GM23338 (cell line): ENCODE data around the gene MAD1L1. TPM values are rescaled to one million over a fixed set of nuclear protein-coding genes. Genes with fewer than 3 reads are reported as not detected.

ENCODE experiments used
- ATAC-seq: fragments of 200-7000 bp; cut with Tn5 transposase; 3 replicates; pipeline ENCODE4 v1.9.1; 2020
- DNase-seq: peaks from one replicate; pipeline ENCODE4 v3.0.0-alpha.2; 2015; ENCODE audit warnings: low spot score
- H2AFZ ChIP-seq: fragments of 200-600 bp; sonication (generic); 2 replicates; pipeline ENCODE4 v1.8.0; 2016; ENCODE audit warnings: antibody characterized with exemption, mild to moderate bottlenecking, moderate library complexity
- H3F3A ChIP-seq: fragments of 200-600 bp; sonication (generic); replicated peaks from 2 replicates; pipeline ENCODE4 v1.8.0; 2017; ENCODE audit warnings: antibody characterized with exemption, mixed run types, low read depth
- H3K27ac ChIP-seq: fragments of 200-600 bp; sonication (generic); 2 replicates; pipeline ENCODE4 v1.6.1; 2016; ENCODE audit warnings: low read depth
- H3K27me3 ChIP-seq: fragments of 200-600 bp; sonication (generic); 2 replicates; pipeline ENCODE4 v1.8.0; 2016; ENCODE audit warnings: mild to moderate bottlenecking, mixed run types, moderate library complexity; ENCODE audit not compliant: insufficient read depth
- H3K36me3 ChIP-seq: fragments of 200-600 bp; sonication (generic); 2 replicates; pipeline ENCODE4 v1.8.0; 2016; ENCODE audit warnings: mild to moderate bottlenecking; ENCODE audit not compliant: insufficient read depth
- H3K4me1 ChIP-seq: fragments of 200-600 bp; sonication (generic); 2 replicates; pipeline ENCODE4 v1.8.0; 2016; ENCODE audit warnings: mild to moderate bottlenecking, moderate library complexity; ENCODE audit not compliant: insufficient read depth
- H3K4me2 ChIP-seq: fragments of 200-600 bp; sonication (generic); 2 replicates; pipeline ENCODE4 v1.7.1; 2017; ENCODE audit warnings: mixed run types
- H3K4me3 ChIP-seq: fragments of 200-600 bp; sonication (generic); 2 replicates; pipeline ENCODE4 v1.6.1; 2016; ENCODE audit warnings: mixed run types
- H3K79me2 ChIP-seq: fragments of 200-600 bp; sonication (generic); replicated peaks from 2 replicates; pipeline ENCODE4 v1.8.0; 2017; ENCODE audit warnings: mild to moderate bottlenecking; ENCODE audit not compliant: insufficient read depth
- H3K9me2 ChIP-seq: fragments of 200-600 bp; sonication (generic); 2 replicates; pipeline ENCODE4 v1.8.0; 2017; ENCODE audit not compliant: insufficient read depth
- H4K20me1 ChIP-seq: fragments of 200-600 bp; sonication (generic); replicated peaks from 2 replicates; pipeline ENCODE4 v1.8.0; 2017; ENCODE audit warnings: mild to moderate bottlenecking; ENCODE audit not compliant: insufficient read depth
- H3K27ac Mint-ChIP-seq: 2 replicates; pipeline ENCODE4 v1.8.0; 2020; ENCODE audit warnings: inconsistent platforms, mild to moderate bottlenecking, moderate library complexity, mixed read lengths
- H3K27me3 Mint-ChIP-seq: 3 replicates; pipeline ENCODE4 v1.8.0; 2022; ENCODE audit warnings: low read depth, mild to moderate bottlenecking, moderate library complexity, mixed read lengths, inconsistent platforms; ENCODE audit not compliant: insufficient read depth, poor library complexity
- H3K36me3 Mint-ChIP-seq: 3 replicates; pipeline ENCODE4 v1.8.0; 2021; ENCODE audit warnings: low read depth, mild to moderate bottlenecking, inconsistent platforms, moderate library complexity, mixed read lengths
- H3K4me1 Mint-ChIP-seq: 3 replicates; pipeline ENCODE4 v1.8.0; 2020; ENCODE audit warnings: mild to moderate bottlenecking, inconsistent platforms, mixed read lengths
- H3K4me3 Mint-ChIP-seq: 3 replicates; pipeline ENCODE4 v1.8.0; 2021; ENCODE audit warnings: moderate library complexity, mild to moderate bottlenecking, inconsistent platforms, mixed read lengths
- H3K9me3 Mint-ChIP-seq: 3 replicates; pipeline ENCODE4 v1.8.0; 2020; ENCODE audit warnings: moderate library complexity, mild to moderate bottlenecking, inconsistent platforms, mixed read lengths
- CREB1 ChIP-seq: fragments of 250-450 bp; sonication (Bioruptor Pico); IDR thresholded peaks from 2 replicates; pipeline ENCODE4 v1.5.0; 2020; ENCODE audit warnings: low read depth, mild to moderate bottlenecking, moderate library complexity
- EZH2 ChIP-seq: fragments of 200-600 bp; sonication (generic); IDR thresholded peaks from one replicate; pipeline ENCODE4 v1.8.0; 2017; ENCODE audit warnings: antibody characterized with exemption, mild to moderate bottlenecking, low read depth; ENCODE audit not compliant: unreplicated experiment
- EZH2phosphoT487 ChIP-seq: fragments of 200-600 bp; sonication (generic); IDR thresholded peaks from one replicate; pipeline ENCODE4 v1.8.1; 2018; ENCODE audit warnings: antibody characterized with exemption; ENCODE audit not compliant: unreplicated experiment
- JUNB ChIP-seq: IDR thresholded peaks from one replicate; pipeline ENCODE4 v1.6.1; 2016; ENCODE audit warnings: antibody characterized with exemption; ENCODE audit not compliant: unreplicated experiment
- NANOG ChIP-seq: IDR thresholded peaks from 2 replicates; pipeline ENCODE4 v1.6.1; 2016; ENCODE audit warnings: antibody characterized with exemption, borderline replicate concordance
- POLR2AphosphoS5 ChIP-seq: IDR thresholded peaks from 2 replicates; pipeline ENCODE4 v1.6.1; 2016; ENCODE audit warnings: antibody characterized with exemption, low read depth
- STAT1 ChIP-seq: IDR thresholded peaks from one replicate; pipeline ENCODE4 v1.6.1; 2016; ENCODE audit warnings: antibody characterized with exemption; ENCODE audit not compliant: unreplicated experiment
- ZNF114 ChIP-seq: fragments of 250-450 bp; sonication (Bioruptor Pico); IDR thresholded peaks from 2 replicates; pipeline ENCODE4 v1.5.0; 2020; ENCODE audit warnings: mild to moderate bottlenecking, moderate library complexity
- ZNF331 ChIP-seq: fragments of 250-450 bp; sonication (Bioruptor Pico); IDR thresholded peaks from 2 replicates; pipeline ENCODE4 v1.5.0; 2020; ENCODE audit warnings: low read depth, mild to moderate bottlenecking, moderate library complexity
- polyA plus RNA-seq: library from polyadenylated mRNA; unstranded; fragments of >200 nt; fragmentation: Nextera tagmentation; extraction: Ambion mirVana; gene quantifications from 2 replicates; pipeline ENCODE4 v1.2.1, GENCODE V29; 2016
- total RNA-seq: library from RNA; depleted of rRNA; stranded (reverse); fragments of >200 nt; shearing (Covaris generic); gene quantifications from 2 replicates; pipeline ENCODE4 v1.2.3, GENCODE V29; 2014
- TF ChIP-seq, protein P1 (sequence below): fragments of 250-450 bp; sonication (Bioruptor Pico); IDR thresholded peaks from 2 replicates; pipeline ENCODE4 v1.5.0; 2020; ENCODE audit warnings: mild to moderate bottlenecking, moderate library complexity
- TF ChIP-seq, protein P2 (sequence below), 2 experiments: fragments of 200-600 bp in 1 of 2; sonication (generic) in 1 of 2; conservative IDR thresholded peaks; 2 replicates each; pipeline versions ENCODE4 v1.5.1 to v1.6.1; 2016 to 2017; ENCODE audit warnings: antibody characterized with exemption in 2 of 2, low read depth in 2 of 2, mild to moderate bottlenecking in 2 of 2, moderate library complexity in 1 of 2
- TF ChIP-seq, protein P3 (sequence below): IDR thresholded peaks from 2 replicates; pipeline ENCODE4 v1.6.1; 2016; ENCODE audit warnings: antibody characterized with exemption
- TF ChIP-seq, protein P4 (sequence below): IDR thresholded peaks from one replicate; pipeline ENCODE4 v1.6.1; 2018; ENCODE audit warnings: antibody characterized with exemption; ENCODE audit not compliant: unreplicated experiment

Gene MAD1L1
- total and polyA plus RNA-seq, 2 experiments from 2014 or later: 40.3 to 59.3 TPM

DNA sequence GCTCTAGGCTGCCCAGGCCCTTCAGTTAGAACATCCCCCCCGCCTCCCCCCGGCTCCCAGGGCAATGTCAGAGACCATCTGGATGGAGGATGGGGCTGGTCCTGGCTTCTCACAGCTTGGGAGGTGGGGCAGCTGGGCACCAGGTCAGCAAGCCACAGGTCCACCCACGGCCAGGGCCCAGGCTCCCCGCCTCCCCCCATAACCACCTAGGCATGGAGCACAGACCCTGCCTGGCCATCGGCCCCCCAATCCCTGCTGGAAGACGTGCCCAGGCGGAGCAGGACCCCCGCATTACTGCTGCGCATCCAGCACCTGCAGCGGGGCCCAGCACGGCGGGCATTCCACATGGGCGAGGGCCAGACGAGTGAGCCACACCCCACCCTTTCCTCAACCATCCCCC lies 393.0 kb downstream of the MAD1L1 start:
- ATAC-seq (no peak), DNase-seq (no peak)
- Mint-ChIP-seq H3K4me3 (no peak overlapping the region), H3K9me3 (no peaks in the 10 kb centered on the region; the same call in 2 of the 3 replicates), H3K27ac (no peak overlapping the region), H3K4me1 (no peaks in the 10 kb centered on the region), H3K27me3 (peaks cover 4% of the 10 kb centered on the region), H3K36me3 (no peaks in the 10 kb centered on the region)
- Histone ChIP-seq H3K9me2 (no peaks in the 10 kb centered on the region), H3K4me1 (no peaks in the 10 kb centered on the region), H3K4me3 (no peak overlapping the region), H3F3A (no peaks in the 10 kb centered on the region), H3K27ac (no peak overlapping the region), H3K27me3 (no peaks in the 10 kb centered on the region), H3K36me3 (no peaks in the 10 kb centered on the region), H2AFZ (no peak overlapping the region), H3K79me2 (no peaks in the 10 kb centered on the region), H3K4me2 (no peak overlapping the region), H4K20me1 (no peaks in the 10 kb centered on the region)
- no peak for TF ChIP-seq POLR2AphosphoS5
- TF ChIP-seq EZH2: no peak
- TF ChIP-seq, protein P1, sequence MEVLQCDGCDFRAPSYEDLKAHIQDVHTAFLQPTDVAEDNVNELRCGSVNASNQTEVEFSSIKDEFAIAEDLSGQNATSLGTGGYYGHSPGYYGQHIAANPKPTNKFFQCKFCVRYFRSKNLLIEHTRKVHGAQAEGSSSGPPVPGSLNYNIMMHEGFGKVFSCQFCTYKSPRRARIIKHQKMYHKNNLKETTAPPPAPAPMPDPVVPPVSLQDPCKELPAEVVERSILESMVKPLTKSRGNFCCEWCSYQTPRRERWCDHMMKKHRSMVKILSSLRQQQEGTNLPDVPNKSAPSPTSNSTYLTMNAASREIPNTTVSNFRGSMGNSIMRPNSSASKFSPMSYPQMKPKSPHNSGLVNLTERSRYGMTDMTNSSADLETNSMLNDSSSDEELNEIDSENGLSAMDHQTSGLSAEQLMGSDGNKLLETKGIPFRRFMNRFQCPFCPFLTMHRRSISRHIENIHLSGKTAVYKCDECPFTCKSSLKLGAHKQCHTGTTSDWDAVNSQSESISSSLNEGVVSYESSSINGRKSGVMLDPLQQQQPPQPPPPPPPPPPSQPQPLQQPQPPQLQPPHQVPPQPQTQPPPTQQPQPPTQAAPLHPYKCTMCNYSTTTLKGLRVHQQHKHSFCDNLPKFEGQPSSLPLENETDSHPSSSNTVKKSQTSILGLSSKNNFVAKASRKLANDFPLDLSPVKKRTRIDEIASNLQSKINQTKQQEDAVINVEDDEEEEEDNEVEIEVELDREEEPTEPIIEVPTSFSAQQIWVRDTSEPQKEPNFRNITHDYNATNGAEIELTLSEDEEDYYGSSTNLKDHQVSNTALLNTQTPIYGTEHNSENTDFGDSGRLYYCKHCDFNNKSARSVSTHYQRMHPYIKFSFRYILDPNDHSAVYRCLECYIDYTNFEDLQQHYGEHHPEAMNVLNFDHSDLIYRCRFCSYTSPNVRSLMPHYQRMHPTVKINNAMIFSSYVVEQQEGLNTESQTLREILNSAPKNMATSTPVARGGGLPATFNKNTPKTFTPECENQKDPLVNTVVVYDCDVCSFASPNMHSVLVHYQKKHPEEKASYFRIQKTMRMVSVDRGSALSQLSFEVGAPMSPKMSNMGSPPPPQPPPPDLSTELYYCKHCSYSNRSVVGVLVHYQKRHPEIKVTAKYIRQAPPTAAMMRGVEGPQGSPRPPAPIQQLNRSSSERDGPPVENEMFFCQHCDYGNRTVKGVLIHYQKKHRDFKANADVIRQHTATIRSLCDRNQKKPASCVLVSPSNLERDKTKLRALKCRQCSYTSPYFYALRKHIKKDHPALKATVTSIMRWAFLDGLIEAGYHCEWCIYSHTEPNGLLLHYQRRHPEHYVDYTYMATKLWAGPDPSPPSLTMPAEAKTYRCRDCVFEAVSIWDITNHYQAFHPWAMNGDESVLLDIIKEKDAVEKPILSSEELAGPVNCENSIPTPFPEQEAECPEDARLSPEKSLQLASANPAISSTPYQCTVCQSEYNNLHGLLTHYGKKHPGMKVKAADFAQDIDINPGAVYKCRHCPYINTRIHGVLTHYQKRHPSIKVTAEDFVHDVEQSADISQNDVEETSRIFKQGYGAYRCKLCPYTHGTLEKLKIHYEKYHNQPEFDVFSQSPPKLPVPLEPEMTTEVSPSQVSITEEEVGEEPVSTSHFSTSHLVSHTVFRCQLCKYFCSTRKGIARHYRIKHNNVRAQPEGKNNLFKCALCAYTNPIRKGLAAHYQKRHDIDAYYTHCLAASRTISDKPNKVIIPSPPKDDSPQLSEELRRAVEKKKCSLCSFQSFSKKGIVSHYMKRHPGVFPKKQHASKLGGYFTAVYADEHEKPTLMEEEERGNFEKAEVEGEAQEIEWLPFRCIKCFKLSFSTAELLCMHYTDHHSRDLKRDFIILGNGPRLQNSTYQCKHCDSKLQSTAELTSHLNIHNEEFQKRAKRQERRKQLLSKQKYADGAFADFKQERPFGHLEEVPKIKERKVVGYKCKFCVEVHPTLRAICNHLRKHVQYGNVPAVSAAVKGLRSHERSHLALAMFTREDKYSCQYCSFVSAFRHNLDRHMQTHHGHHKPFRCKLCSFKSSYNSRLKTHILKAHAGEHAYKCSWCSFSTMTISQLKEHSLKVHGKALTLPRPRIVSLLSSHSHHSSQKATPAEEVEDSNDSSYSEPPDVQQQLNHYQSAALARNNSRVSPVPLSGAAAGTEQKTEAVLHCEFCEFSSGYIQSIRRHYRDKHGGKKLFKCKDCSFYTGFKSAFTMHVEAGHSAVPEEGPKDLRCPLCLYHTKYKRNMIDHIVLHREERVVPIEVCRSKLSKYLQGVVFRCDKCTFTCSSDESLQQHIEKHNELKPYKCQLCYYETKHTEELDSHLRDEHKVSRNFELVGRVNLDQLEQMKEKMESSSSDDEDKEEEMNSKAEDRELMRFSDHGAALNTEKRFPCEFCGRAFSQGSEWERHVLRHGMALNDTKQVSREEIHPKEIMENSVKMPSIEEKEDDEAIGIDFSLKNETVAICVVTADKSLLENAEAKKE (CRISPR knock-in tag): no peak
- TF ChIP-seq EZH2phosphoT487: no peak
- TF ChIP-seq, protein P2, sequence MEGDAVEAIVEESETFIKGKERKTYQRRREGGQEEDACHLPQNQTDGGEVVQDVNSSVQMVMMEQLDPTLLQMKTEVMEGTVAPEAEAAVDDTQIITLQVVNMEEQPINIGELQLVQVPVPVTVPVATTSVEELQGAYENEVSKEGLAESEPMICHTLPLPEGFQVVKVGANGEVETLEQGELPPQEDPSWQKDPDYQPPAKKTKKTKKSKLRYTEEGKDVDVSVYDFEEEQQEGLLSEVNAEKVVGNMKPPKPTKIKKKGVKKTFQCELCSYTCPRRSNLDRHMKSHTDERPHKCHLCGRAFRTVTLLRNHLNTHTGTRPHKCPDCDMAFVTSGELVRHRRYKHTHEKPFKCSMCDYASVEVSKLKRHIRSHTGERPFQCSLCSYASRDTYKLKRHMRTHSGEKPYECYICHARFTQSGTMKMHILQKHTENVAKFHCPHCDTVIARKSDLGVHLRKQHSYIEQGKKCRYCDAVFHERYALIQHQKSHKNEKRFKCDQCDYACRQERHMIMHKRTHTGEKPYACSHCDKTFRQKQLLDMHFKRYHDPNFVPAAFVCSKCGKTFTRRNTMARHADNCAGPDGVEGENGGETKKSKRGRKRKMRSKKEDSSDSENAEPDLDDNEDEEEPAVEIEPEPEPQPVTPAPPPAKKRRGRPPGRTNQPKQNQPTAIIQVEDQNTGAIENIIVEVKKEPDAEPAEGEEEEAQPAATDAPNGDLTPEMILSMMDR (conservative IDR thresholded peaks at IDR 0.05; ENCODE audit: low read depth in 2 of 2): no peak
- no peak for TF ChIP-seq ZNF331 (CRISPR knock-in tag)
- TF ChIP-seq CREB1 (CRISPR knock-in tag): no peak
- no peak for TF ChIP-seq ZNF114
- TF ChIP-seq STAT1: no peak
- TF ChIP-seq, protein P3, sequence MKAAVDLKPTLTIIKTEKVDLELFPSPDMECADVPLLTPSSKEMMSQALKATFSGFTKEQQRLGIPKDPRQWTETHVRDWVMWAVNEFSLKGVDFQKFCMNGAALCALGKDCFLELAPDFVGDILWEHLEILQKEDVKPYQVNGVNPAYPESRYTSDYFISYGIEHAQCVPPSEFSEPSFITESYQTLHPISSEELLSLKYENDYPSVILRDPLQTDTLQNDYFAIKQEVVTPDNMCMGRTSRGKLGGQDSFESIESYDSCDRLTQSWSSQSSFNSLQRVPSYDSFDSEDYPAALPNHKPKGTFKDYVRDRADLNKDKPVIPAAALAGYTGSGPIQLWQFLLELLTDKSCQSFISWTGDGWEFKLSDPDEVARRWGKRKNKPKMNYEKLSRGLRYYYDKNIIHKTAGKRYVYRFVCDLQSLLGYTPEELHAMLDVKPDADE: no peak
- TF ChIP-seq, protein P4, sequence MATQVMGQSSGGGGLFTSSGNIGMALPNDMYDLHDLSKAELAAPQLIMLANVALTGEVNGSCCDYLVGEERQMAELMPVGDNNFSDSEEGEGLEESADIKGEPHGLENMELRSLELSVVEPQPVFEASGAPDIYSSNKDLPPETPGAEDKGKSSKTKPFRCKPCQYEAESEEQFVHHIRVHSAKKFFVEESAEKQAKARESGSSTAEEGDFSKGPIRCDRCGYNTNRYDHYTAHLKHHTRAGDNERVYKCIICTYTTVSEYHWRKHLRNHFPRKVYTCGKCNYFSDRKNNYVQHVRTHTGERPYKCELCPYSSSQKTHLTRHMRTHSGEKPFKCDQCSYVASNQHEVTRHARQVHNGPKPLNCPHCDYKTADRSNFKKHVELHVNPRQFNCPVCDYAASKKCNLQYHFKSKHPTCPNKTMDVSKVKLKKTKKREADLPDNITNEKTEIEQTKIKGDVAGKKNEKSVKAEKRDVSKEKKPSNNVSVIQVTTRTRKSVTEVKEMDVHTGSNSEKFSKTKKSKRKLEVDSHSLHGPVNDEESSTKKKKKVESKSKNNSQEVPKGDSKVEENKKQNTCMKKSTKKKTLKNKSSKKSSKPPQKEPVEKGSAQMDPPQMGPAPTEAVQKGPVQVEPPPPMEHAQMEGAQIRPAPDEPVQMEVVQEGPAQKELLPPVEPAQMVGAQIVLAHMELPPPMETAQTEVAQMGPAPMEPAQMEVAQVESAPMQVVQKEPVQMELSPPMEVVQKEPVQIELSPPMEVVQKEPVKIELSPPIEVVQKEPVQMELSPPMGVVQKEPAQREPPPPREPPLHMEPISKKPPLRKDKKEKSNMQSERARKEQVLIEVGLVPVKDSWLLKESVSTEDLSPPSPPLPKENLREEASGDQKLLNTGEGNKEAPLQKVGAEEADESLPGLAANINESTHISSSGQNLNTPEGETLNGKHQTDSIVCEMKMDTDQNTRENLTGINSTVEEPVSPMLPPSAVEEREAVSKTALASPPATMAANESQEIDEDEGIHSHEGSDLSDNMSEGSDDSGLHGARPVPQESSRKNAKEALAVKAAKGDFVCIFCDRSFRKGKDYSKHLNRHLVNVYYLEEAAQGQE: no peak
- no peak for TF ChIP-seq NANOG
- no peak for TF ChIP-seq JUNB
